B cell (primary cell): ENCODE measurements around the gene NEK11. TPM values are rescaled to one million over a fixed set of nuclear protein-coding genes. Genes with fewer than 3 reads are reported as not detected.

Experiments
- ATAC-seq: fragments of 200-7000 bp; cut with Tn5 transposase; one replicate; pipeline ENCODE4 v1.10.0; 2021; ENCODE audit warnings: low read depth, mild to moderate bottlenecking, moderate number of reproducible peaks, moderate library complexity
- CTCF ChIA-PET: fragments of 350-600 bp; sonication (Branson Sonifier 250); formaldehyde crosslinking; loops from one replicate; lab custom pipeline; 2021; ENCODE audit warnings: antibody characterized with exemption, inconsistent platforms; lab: Charles Lee
- POLR2A ChIA-PET: fragments of 350-600 bp; sonication (Branson Sonifier 250); formaldehyde crosslinking; loops from one replicate; lab custom pipeline; 2021; ENCODE audit warnings: antibody characterized with exemption; lab: Charles Lee
- DNase-seq: peaks from one replicate; pipeline ENCODE4 v3.0.0; 2013
- H2AFZ ChIP-seq: 2 replicates; pipeline ENCODE4 v1.6.1; 2012; ENCODE audit warnings: mild to moderate bottlenecking, low read depth, low read length; ENCODE audit not compliant: insufficient read depth, poor library complexity, severe bottlenecking
- H3K27ac ChIP-seq, 2 donors: 1 replicate in 1 of 2; 2 replicates in 1 of 2; pipeline ENCODE4 v1.5.1; 2012 to 2013; ENCODE audit warnings: low read length in 2 of 2, mild to moderate bottlenecking in 2 of 2, moderate library complexity in 1 of 2
- H3K27me3 ChIP-seq, 4 experiments: fragments of 200-600 bp in 1 of 4; sonication (generic) in 1 of 4; replicated peaks in 1 of 4; 1 replicate in 2 of 4; 2 replicates in 2 of 4; pipeline versions ENCODE4 v1.6.1 to v1.7.0; 2013 to 2016; ENCODE audit warnings: low read length in 3 of 4, mild to moderate bottlenecking in 2 of 4, mixed read lengths in 1 of 4, moderate library complexity in 1 of 4; ENCODE audit not compliant: insufficient read depth in 4 of 4, control insufficient read depth in 3 of 4; ENCODE audit errors: control extremely low read depth in 1 of 4
- H3K36me3 ChIP-seq, 2 experiments: replicated peaks in 1 of 2; 1 replicate in 1 of 2; 2 replicates in 1 of 2; pipeline versions ENCODE4 v1.6.1 to v1.7.1; 2013; ENCODE audit warnings: low read length in 1 of 2; ENCODE audit not compliant: insufficient read depth in 2 of 2, control insufficient read depth in 1 of 2; ENCODE audit errors: control extremely low read depth in 1 of 2, extremely low read depth in 1 of 2
- H3K4me1 ChIP-seq, 2 donors: fragments of 200-600 bp in 1 of 2; sonication (generic) in 1 of 2; 1 replicate in 1 of 2; 2 replicates in 1 of 2; pipeline versions ENCODE4 v1.5.1 to v1.6.1; 2013 to 2017; ENCODE audit warnings: low read length in 2 of 2; ENCODE audit not compliant: control insufficient read depth in 2 of 2, insufficient read depth in 2 of 2
- H3K4me2 ChIP-seq: replicated peaks from 2 replicates; pipeline ENCODE3; 2012; ENCODE audit warnings: mild to moderate bottlenecking, low read depth, low read length; ENCODE audit not compliant: poor library complexity, severe bottlenecking
- H3K4me3 ChIP-seq, 5 experiments: fragments of 200-600 bp in 1 of 5; sonication (generic) in 1 of 5; 1 replicate in 3 of 5; 2 replicates in 2 of 5; pipeline versions ENCODE4 v1.5.1 to v1.7.0; 2011 to 2016; ENCODE audit warnings: low read length in 4 of 5, mild to moderate bottlenecking in 4 of 5, low read depth in 2 of 5, control low read depth in 1 of 5, moderate library complexity in 1 of 5; ENCODE audit not compliant: insufficient read depth in 1 of 5; ENCODE audit errors: control extremely low read depth in 1 of 5, extremely low read depth in 1 of 5
- H3K79me2 ChIP-seq: fragments of 200-600 bp; sonication (generic); one replicate; pipeline ENCODE4 v1.6.0; 2016; ENCODE audit warnings: low read length; ENCODE audit not compliant: control insufficient read depth, insufficient read depth
- H3K9ac ChIP-seq: fragments of 200-600 bp; sonication (generic); 2 replicates; pipeline ENCODE4 v1.6.1; 2017; ENCODE audit warnings: mild to moderate bottlenecking, low read length, moderate library complexity
- H3K9me3 ChIP-seq, 3 donors: one replicate each; pipeline versions ENCODE4 v1.6.1 to v1.7.1; 2013; ENCODE audit warnings: low read length in 2 of 3; ENCODE audit not compliant: control insufficient read depth in 2 of 3, insufficient read depth in 1 of 3; ENCODE audit errors: control extremely low read depth in 1 of 3
- H4K20me1 ChIP-seq: 2 replicates; pipeline ENCODE4 v1.6.0; 2012; ENCODE audit warnings: mild to moderate bottlenecking, low read length; ENCODE audit not compliant: insufficient read depth, control insufficient read depth, poor library complexity, severe bottlenecking
- H3K27ac Mint-ChIP-seq: one replicate; pipeline ENCODE4 v1.8.0; 2021; ENCODE audit warnings: mixed read lengths
- H3K27me3 Mint-ChIP-seq: one replicate; pipeline ENCODE4 v1.8.0; 2021; ENCODE audit warnings: mixed read lengths
- H3K4me1 Mint-ChIP-seq: one replicate; pipeline ENCODE4 v1.8.0; 2021; ENCODE audit warnings: mixed read lengths
- H3K4me3 Mint-ChIP-seq: one replicate; pipeline ENCODE4 v1.8.0; 2021; ENCODE audit warnings: mixed read lengths
- H3K9me3 Mint-ChIP-seq: one replicate; pipeline ENCODE4 v1.8.0; 2022; ENCODE audit warnings: mixed read lengths; ENCODE audit not compliant: insufficient read depth
- EZH2 ChIP-seq: IDR thresholded peaks from 2 replicates; pipeline ENCODE4 v1.6.1; 2012; ENCODE audit warnings: borderline replicate concordance, low read depth, mild to moderate bottlenecking, moderate library complexity, low read length; ENCODE audit not compliant: insufficient read depth, poor library complexity, severe bottlenecking
- WGBS: methylation state at CpG from one replicate; pipeline ENCODE4 v1.1.5; 2013; ENCODE audit warnings: missing lambda C conversion rate; ENCODE audit not compliant: insufficient coverage; 5-methylcytosine and 5-hydroxymethylcytosine counted together
- intact Hi-C: fragments of 100-400 bp; cut with micrococcal nuclease; formaldehyde crosslinking; loops from one replicate; pipeline ENCODE4 v1.10.0; 2022
- polyA plus RNA-seq: library from polyadenylated mRNA; depleted of rRNA; stranded (reverse); fragments of >200 nt; gene quantifications from 2 replicates; pipeline ENCODE4 v1.2.3, GENCODE V29; 2012
- total RNA-seq, 2 donors: library from RNA; stranded (reverse); fragments of 120-200 nt in 1 of 2; gene quantifications; 1 replicate in 1 of 2; 2 replicates in 1 of 2; pipeline versions ENCODE4 v1.2.3 to v1.2.4, GENCODE V29; 2013 to 2022
- TF ChIP-seq, protein P1 (sequence below): fragments of 200-600 bp; IDR thresholded peaks from one replicate; pipeline ENCODE4 v1.8.0; 2022; ENCODE audit warnings: antibody characterized with exemption, mild to moderate bottlenecking

NEK11 gene
- total and polyA plus RNA-seq, 2 donors (not counting 1 experiment from before 2014, with no cell fraction given) = 1.00 to 7.7 TPM

DNA sequence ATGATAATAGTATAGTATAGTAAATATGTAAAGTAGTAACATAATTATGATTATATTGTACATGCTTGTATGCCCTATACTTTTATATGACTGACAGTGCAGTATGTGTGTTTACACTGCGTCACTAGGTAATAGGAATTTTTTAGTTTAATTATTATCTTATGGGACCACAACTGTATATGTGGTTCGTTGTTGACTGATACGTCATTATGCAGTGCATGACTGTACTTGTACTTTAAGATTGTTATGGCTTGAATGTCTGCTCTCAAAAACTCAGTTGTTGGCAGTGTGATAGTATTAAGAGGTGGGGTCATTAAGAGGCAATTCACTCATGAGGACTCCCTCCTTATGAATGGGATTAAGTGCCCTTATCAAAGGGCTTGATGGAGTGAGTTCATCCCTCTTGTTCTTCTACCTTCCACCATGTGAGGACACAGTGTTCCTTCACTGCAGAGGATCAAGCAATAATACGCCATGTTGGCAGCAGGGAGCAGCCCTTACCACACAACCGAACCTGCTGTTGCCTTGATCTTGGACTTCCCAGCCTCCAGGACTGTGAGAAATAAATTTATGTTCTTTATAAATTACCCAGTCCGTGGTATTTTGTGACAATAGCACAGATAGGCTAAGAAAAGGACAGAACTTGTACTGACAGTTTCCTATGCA, 152.2 kb downstream of the NEK11 start:
- intact Hi-C loops = no loop called here
- H2AFZ ChIP-seq = no peak overlapping the region
- ChIA-PET CTCF (no interaction called here), POLR2A (no interaction called here)
- peaks cover 1% of the 10 kb centered on the region for H3K9me3 Mint-ChIP-seq
- no peaks in the 10 kb centered on the region for H4K20me1 ChIP-seq
- H3K4me1 Mint-ChIP-seq = no peaks in the 10 kb centered on the region
- H3K27me3 Mint-ChIP-seq = no peaks in the 10 kb centered on the region
- H3K27me3 ChIP-seq = no peaks in the 10 kb centered on the region
- no CpG with 5 or more reads among the region's 6 CpGs for WGBS
- peaks cover 0 to 3% of the 10 kb centered on the region in 2 donors for H3K4me1 ChIP-seq
- ATAC-seq = no peak
- H3K4me3 Mint-ChIP-seq = no peak overlapping the region
- no peak overlapping the region for H3K4me2 ChIP-seq
- no peak for TF ChIP-seq EZH2
- TF ChIP-seq, protein P1, sequence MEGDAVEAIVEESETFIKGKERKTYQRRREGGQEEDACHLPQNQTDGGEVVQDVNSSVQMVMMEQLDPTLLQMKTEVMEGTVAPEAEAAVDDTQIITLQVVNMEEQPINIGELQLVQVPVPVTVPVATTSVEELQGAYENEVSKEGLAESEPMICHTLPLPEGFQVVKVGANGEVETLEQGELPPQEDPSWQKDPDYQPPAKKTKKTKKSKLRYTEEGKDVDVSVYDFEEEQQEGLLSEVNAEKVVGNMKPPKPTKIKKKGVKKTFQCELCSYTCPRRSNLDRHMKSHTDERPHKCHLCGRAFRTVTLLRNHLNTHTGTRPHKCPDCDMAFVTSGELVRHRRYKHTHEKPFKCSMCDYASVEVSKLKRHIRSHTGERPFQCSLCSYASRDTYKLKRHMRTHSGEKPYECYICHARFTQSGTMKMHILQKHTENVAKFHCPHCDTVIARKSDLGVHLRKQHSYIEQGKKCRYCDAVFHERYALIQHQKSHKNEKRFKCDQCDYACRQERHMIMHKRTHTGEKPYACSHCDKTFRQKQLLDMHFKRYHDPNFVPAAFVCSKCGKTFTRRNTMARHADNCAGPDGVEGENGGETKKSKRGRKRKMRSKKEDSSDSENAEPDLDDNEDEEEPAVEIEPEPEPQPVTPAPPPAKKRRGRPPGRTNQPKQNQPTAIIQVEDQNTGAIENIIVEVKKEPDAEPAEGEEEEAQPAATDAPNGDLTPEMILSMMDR = no peak
- H3K4me3 ChIP-seq = no peak overlapping the region
- H3K79me2 ChIP-seq = no peaks in the 10 kb centered on the region
- H3K27ac Mint-ChIP-seq = no peak overlapping the region
- H3K27ac ChIP-seq = no peak overlapping the region
- DNase-seq = no peak
- H3K9me3 ChIP-seq = peaks cover 0 to 3% (median 0%) of the 10 kb centered on the region in 3 donors
- no peaks in the 10 kb centered on the region for H3K36me3 ChIP-seq
- H3K9ac ChIP-seq = no peak overlapping the region

DNA sequence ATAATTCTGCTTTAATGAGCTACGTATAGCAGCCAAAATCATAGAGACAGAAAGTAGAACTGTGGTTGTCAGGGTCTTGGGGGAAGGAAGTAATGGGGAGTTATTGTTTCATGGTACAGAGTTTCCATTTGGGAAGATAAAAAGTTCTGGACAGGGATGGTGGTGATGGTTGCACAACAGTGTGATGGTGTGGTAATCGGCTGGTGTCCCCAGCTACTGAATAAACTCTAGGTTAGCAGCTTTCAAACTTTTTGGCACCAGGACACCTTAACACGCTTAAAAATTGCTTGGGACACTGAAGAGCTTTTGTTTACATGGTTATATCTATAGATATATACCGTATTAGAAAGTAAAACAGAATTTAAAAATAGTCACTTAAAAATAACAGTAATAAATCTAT, 166.0 kb downstream of the NEK11 start:
- CTCF ChIA-PET = no interaction called here

More for the DNA sequence above, 166.0 kb downstream of the NEK11 start:
- Histone ChIP-seq H4K20me1 (no peaks in the 10 kb centered on the region), H3K79me2 (no peaks in the 10 kb centered on the region), H3K4me3 (no peak overlapping the region), H3K27ac (no peak overlapping the region), H3K36me3 (no peaks in the 10 kb centered on the region), H3K9me3 (no peaks in the 10 kb centered on the region), H2AFZ (no peak overlapping the region), H3K4me2 (no peak overlapping the region), H3K4me1 (no peaks in the 10 kb centered on the region), H3K27me3 (no peaks in the 10 kb centered on the region), H3K9ac (no peak overlapping the region)
- intact Hi-C loops = no loop called here
- no peaks in the 10 kb centered on the region for H3K4me1 Mint-ChIP-seq
- no peaks in the 10 kb centered on the region for H3K27me3 Mint-ChIP-seq
- POLR2A ChIA-PET = no interaction called here
- WGBS = 100% methylated on average over 2 of the region's 4 CpGs
- no peak for TF ChIP-seq EZH2
- TF ChIP-seq, protein P1 = no peak
- no peak for DNase-seq
- H3K9me3 Mint-ChIP-seq = peaks cover 5% of the 10 kb centered on the region
- no peak overlapping the region for H3K4me3 Mint-ChIP-seq
- no peak for ATAC-seq
- H3K27ac Mint-ChIP-seq = no peak overlapping the region
